ENCODE measurements around the gene ATP11C.
"Not testable (repeated sequence)": the region's sequence is repeated elsewhere in the genome, so short reads cannot be mapped to it uniquely, and the experiment has no call there.

ATP11C gene

GRCh38 chrX:139720979-139721378, 211.9 kb downstream of the ATP11C start:
- DNase-seq (ENCODE audit: low read depth in 2 of 2): no peak

- DNase-seq (ENCODE audit: low read depth in 2 of 2): no peak
Measured at GRCh38 chrX:139720136-139720535, 212.7 kb downstream of the ATP11C start.

GRCh38 chrX:139708067-139708466, 224.8 kb downstream of the ATP11C start, which contains the start of gene MCF2:
MCF2 (minus strand) TSS chrX:139708167; CDS start chrX:139651744, 56,423 bp downstream.
- no peak for DNase-seq (ENCODE audit: low read depth in 2 of 2)

- no peak for DNase-seq (ENCODE audit: low read depth in 2 of 2)
Measured at GRCh38 chrX:139702658-139703057, 230.2 kb downstream of the ATP11C start.

- DNase-seq (ENCODE audit: low read depth in 2 of 2): no peak
Measured at GRCh38 chrX:139692908-139693307, 239.9 kb downstream of the ATP11C start.

- DNase-seq (ENCODE audit: low read depth in 2 of 2): no peak
Measured at GRCh38 chrX:139692506-139692849, 240.4 kb downstream of the ATP11C start.

- no peak for DNase-seq (ENCODE audit: low read depth in 2 of 2)
Measured at GRCh38 chrX:139691843-139692505, 240.9 kb downstream of the ATP11C start.

- DNase-seq (ENCODE audit: low read depth in 2 of 2): no peak
Measured at GRCh38 chrX:139691493-139691842, 241.4 kb downstream of the ATP11C start.

- not testable (repeated sequence) for DNase-seq (ENCODE audit: low read depth in 2 of 2)
Measured at GRCh38 chrX:139685175-139685574, 247.7 kb downstream of the ATP11C start.

- no peak for DNase-seq (ENCODE audit: low read depth in 2 of 2)
Measured at GRCh38 chrX:139680356-139680755, 252.5 kb downstream of the ATP11C start.

Measured in stimulated activated CD8-positive, alpha-beta memory T cell treated with anti-CD3 and anti-CD28 coated beads, Interleukin-15, amount 100 ng/mL, for 4 hours (primary cell).